Posterior cingulate gyrus (tissue), 11 donors: ENCODE measurements around the gene PALD1.
"Not testable (repeated sequence)": the region's sequence is repeated elsewhere in the genome, so short reads cannot be mapped to it uniquely, and the experiment has no call there.

Source experiments
- DNase-seq, 10 donors: peaks; one replicate each; pipeline versions ENCODE4 v3.0.0 to v3.0.0-alpha.2; 2020 to 2021; ENCODE audit warnings: mixed read lengths in 3 of 10
- intact Hi-C: fragments of 100-400 bp; cut with DNase I; formaldehyde crosslinking; loops from one replicate; pipeline ENCODE4 v1.15.1; 2023

The PALD1 gene

DNA sequence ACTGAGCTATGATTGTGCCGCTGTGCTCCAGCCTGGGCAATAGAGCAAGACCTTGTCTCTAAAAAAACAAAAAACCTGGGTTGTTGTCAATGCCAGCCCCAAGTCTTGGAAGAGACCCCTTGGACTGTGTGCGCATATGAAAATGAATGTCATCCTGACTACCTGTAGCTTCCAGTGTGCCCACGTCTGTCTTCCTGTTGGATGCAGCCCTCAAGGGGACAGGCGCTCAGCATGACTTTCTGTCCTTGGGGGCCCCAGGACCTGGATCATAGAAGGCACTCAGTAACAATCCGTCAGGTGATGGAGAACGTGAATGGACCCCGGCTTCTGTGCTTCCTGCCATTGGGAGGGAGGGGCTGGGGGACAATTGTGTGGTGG is 114.9 kb downstream of the PALD1 start:
- intact Hi-C loops = no loop called here
- no peak for DNase-seq

- DNase-seq = no peak
- intact Hi-C loops = no loop called here
Observed at GRCh38 chr10:70594161-70594560, 115.6 kb downstream of the PALD1 start.

DNA sequence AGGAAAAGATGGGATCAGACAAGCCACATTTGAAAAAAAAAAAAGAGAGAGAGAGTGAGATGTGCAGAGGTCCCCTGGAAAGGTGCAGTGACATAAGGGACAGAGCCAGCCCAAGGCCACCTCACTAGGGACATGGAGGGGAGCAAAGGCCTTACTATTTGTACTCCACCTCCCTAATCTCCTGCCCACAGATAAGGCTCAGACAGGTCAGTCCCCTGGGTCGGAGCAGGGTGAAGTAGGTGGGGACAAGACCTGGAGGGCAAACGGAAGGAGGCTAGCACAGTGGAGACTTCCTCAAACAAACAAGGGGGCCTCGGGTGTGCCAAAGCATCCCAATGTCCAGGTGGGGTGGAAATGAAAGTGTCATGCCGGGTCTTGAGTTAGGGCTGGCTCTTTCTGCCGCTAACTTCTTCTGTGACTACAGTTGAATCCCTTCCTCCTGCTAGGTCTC is 117.0 kb downstream of the PALD1 start:
- intact Hi-C loops = no loop called here

GRCh38 chr10:70596110-70596798 is 117.7 kb downstream of the PALD1 start:
- intact Hi-C loops = no loop called here
- DNase-seq = peak in 6 of 10 donors; percentile 32 to 91 (median 58)

More for the DNA sequence above, 117.0 kb downstream of the PALD1 start:
- no peak for DNase-seq

DNA sequence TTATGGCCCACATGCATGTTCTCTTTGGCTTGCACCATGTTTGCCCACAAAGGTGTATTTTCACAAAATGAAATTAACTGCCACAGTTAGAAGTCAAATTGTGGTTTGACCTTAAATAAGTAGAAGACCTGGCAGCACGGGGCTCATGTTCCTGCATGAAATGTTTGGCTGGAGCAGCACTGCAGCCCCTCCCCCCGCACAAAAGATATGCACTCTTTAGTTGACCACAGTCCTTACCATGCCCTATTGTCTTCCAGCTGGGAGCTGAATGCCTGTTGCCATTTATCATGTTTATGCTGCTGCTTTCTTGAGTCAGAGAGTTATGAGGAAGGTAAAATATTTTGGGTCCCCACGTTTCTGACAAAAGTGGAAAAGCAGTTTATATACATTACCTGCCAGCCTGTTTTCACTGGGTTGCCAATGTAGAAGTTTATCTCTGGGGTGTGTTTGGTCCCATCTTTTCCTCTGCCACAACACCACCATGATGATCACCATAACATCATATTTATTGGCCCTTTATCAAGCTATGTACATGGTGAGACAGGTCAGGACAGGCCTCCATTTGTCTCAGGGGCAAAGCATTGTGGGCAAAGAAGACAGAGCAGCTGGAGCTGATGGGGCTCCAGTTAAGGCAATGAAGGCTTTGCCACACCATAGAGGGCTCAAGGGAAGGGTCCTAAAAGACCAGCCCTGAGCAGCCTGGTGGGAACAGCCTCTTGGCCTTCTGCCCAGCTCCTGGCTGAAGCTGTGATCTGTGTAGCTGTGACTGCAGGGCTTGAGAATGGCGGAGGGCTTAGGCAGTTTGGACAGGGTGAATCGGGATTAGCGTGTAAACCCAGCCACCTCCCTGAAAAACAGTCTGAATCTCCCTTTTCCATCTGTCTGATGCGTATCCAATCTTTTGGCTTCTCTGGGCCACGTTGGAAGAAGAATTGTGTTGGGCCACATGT is 118.6 kb downstream of the PALD1 start:
- intact Hi-C loops = no loop called here
- DNase-seq = no peak

DNA sequence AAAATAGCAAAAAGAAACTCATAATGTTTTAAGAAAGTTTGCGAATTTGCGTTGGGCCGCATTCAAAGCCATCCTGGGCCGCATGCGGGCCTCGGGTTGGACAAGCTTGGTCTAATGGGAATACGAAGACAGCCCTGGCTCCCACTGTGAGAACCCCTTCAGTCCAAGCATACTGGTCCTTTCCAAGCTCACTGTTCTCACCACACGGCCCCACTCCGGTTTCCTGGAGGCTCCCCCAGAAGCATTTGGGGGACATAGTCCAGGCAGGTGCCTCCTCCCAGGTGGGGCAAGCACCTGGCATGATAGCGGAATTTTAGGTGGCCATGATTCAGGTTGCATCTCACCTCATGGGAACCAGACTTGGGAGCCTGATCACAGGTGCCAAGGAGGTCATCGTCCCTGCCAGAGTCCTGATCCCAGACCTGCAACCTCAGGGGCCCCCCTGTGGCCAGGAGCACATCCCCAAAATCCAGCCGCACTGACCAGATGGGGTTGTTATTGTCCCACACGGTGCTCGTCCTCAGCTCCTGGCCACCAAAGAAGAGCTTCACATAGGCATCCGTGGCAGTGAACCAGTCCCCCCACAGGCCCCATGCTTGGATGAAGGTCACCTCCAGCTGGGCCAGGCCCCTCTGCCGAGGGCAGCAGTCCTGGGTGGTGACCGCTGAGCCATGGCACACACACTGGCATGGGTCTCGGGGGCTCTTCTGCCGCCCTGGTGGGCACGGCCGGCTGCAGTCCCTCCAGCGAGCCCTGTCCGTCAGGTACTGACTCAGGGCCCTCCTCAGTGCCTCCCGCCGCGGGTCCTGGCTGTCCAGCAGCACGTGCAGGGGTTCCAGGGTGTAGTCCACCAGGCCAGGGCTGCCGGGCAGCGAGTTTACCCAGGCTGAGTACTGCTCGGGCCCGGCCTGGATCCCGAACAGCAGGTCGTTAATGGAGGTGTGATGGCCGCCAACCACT is 119.6 kb downstream of the PALD1 start:
- intact Hi-C loops = no loop called here
- no peak for DNase-seq

GRCh38 chr10:70598857-70599295 is 120.3 kb downstream of the PALD1 start:
- intact Hi-C loops = no loop called here
- no peak for DNase-seq

DNA sequence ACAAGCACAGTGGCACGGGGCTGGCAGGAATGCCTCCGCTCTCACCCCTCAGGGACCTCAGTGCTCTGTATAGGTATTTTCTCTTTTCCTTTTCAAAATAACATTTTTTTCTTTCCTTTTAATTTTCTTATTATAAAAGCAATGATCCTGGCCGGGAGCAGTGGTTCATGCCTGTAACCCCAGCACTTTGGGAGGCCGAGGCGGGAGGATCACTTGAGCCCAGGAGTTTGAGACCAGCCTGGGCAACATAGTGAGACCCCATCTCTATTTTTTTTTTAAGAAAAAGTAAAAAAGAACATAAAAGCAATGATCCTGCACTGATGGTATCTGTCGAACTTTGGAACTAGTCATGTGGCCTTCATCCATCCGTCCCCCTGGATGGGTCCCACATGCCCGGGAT is 120.8 kb downstream of the PALD1 start:
- DNase-seq = no peak
- intact Hi-C loops = no loop called here

GRCh38 chr10:70599791-70600190 is 121.2 kb downstream of the PALD1 start:
- no peak for DNase-seq
- intact Hi-C loops = no loop called here

- DNase-seq = no peak
- intact Hi-C loops = no loop called here
Observed at GRCh38 chr10:70600512-70601395, 122.2 kb downstream of the PALD1 start.

DNA sequence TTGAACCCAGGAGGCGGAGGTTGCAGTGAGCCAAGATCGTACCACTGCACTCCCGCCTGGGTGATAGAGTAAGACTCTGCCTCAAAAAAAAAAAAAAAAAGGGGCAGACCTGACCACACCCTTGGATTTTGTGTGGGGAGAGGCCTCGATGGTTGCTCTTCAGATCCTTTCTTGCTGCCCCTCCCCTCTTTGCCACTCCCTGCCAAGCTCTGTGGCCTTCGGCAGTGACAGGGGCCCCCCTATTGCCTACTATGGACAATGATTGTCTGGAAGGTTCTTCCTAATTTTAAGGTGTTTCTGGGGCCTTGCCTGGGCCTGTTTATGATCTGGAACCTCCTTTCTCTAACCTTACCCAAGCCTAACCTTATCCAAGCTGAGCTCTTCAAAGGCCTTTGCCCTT is 123.2 kb downstream of the PALD1 start:
- intact Hi-C loops = no loop called here

DNA sequence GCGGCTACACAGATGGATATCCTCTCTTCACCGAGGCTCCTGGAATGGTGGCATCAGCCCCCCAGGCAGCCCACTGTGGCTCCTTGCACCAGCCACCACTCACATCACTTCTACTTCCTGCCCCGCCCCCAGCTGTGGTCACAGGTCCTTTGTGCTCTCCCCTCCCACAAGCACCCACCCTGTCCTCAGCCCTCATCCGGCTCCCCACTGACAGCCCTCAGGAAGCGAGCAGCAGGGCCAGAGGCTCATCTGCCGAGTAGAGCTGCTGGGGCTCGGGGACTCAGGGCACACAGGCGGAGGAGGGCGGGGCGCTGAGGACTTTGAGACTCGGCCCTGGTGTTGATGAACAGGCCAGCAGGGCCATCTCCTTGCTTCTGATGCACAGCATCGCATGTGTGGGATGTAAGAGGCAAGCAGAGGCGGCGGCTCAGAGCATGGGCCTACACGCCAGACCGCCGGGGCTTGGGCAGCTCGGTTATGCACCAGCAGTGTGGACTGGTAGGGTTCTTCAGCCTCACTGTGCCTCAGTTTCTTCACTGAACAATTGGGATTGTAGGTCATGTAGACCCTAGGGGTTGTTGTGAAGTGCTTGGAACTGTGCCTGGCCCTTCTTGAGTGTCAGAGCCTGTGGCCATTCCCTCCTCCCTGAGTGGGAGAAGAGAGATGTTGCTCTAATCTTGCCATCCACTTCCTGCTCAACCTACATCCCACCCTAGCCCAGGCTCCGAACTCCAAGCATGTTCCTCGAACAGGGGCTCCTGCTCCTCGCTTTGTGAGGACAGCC is 124.3 kb downstream of the PALD1 start, which contains the start of gene PRF1:
TSS of gene PRF1 (minus strand) at position 77 of the 784 bp plus-strand sequence. CDS start 1,839 bp downstream, outside the sequence.
- no peak for DNase-seq
- intact Hi-C loops = no loop called here

More for the DNA sequence above, 123.2 kb downstream of the PALD1 start:
- DNase-seq = no peak

GRCh38 chr10:70603449-70603801 is 124.9 kb downstream of the PALD1 start:
- intact Hi-C loops = no loop called here
- no peak for DNase-seq

- intact Hi-C loops = no loop called here
- DNase-seq = no peak
Observed at GRCh38 chr10:70604106-70604505, 125.5 kb downstream of the PALD1 start.

DNA sequence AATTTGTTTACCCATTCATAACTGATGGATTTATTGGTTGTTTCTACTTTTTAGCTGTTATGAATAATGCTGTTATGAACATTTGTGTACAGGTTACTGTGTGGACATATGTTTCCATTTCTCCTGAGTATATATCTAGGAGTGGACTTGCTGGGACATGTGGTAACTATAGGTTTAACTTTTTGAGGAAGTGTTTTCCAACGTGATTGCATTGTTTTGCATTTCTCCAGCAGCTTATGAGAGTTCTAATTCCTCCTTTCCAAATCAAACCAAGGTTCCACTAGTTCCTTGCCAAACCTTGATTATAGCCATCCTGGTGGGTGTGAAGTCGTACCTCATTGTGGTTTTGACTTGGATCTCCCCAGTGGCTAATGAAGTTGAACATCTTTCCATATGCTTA is 126.6 kb downstream of the PALD1 start:
- intact Hi-C loops = no loop called here
- DNase-seq = no peak

DNA sequence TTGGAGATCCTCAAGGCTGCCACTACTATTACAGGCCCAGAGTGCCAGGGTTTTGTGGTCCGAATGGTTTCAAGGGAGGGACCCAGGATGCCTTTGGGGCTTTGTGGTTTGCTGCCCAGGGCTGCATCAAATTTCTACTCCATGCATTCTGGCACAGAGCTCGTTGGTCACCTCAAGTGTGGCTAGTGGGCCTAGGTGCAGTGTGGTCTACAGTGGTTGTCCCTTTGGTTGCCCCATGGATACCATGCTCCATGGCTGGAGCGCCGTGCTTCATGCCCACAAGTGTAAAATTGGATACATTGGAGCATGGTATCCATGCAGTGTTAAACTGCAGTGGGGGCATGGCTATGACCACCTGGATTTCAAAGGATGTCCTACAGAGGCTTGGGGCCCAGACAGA is 129.4 kb downstream of the PALD1 start:
- DNase-seq = no peak
- intact Hi-C loops = no loop called here

DNA sequence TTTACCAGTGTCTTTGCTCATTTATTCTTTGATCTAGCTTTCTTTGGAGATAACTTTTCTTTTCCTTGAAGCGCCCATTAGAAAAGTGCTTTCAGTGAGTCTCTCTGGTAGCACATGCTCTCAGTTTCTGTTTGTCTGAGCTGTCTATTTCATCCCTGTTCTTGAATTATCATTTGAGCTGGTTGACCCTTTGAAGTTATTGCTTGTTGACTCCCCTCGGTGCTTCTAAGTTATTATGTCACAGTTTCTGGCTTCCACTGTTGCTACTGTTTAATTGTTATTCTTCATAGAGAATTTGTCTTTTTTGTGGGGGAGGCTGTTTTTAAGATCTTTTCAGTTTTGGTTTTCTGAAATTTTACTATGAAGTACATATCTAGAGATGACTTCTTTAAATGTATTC is 135.4 kb downstream of the PALD1 start:
- intact Hi-C loops = loop anchor here (10.0 kb wide), 1 partner anchor 59 kb away; no protein-coding TSS in a partner anchor
- DNase-seq = no peak

DNA sequence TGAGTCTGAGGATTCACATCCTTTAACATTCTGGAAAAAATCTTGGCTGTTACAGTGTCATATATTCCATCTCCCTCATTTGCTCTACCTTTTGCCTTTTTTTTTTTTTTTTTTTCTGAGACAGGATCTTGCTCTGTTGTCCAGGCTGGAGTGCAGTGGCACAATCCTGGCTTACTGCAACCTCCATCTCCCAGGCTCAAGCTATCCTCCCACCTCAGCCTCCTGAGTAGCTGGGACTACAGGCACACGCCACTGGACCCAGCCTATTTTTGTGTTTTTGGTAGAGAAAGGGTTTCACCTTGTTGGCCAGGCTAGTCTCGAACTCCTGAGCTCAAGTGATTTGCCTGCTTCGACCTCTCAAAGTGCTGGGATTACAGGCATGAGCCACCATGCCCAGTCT is 135.8 kb downstream of the PALD1 start:
- intact Hi-C loops = loop anchor here (10.0 kb wide), 1 partner anchor 60 kb away; no protein-coding TSS in a partner anchor
- not testable (repeated sequence) for DNase-seq
